K562 (cell line): ENCODE measurements around the gene HPS5. TPM values are rescaled to one million over a fixed set of nuclear protein-coding genes. Genes with fewer than 3 reads are reported as not detected.

Experiments used
- ATAC-seq: fragments of 200-7000 bp; cut with Tn5 transposase; 3 replicates; pipeline ENCODE4 v1.9.1; 2020; ENCODE audit warnings: moderate library complexity
- BruUV-seq: library from RNA; stranded (reverse); fragments of 400-500 nt; replicated peaks from 2 replicates; lab custom pipeline; 2021; lab: Mats Ljungman, UMichigan
- CTCF ChIA-PET: fragments of 300-600 bp; formaldehyde crosslinking; extraction: SDS; loops from one replicate; lab custom pipeline; 2021; ENCODE audit warnings: low intra/inter-chr PET ratio; lab: Yijun Ruan, JAX
- POLR2A ChIA-PET: fragments of 300-600, 350-650 bp; sonication (Branson Sonifier 250); formaldehyde crosslinking; extraction: SDS; loops from one replicate; lab custom pipeline; 2021; ENCODE audit warnings: antibody characterized with exemption, inconsistent platforms; lab: Yijun Ruan, JAX
- DNase-seq, 4 experiments: peaks; one replicate each; pipeline versions ENCODE4 v3.0.0 to v3.0.0-alpha.2; 2011 to 2018; ENCODE audit warnings: low spot score in 3 of 4, mixed read lengths in 3 of 4; ENCODE audit errors: extremely low read depth in 1 of 4
- FAIRE-seq: peaks from 2 replicates; lab custom pipeline; 2011; peaks lifted over from hg19 to GRCh38; lab: Jason Lieb, UNC
- H2AFZ ChIP-seq: 2 replicates; pipeline ENCODE4 v1.6.0; 2011; ENCODE audit warnings: low read depth, low read length, control low read depth, inconsistent platforms
- H3K27ac ChIP-seq: fragments of 200-600 bp; 3 replicates; pipeline ENCODE4 v1.8.0; 2011; ENCODE audit warnings: low read depth, mild to moderate bottlenecking, control low read depth, inconsistent platforms, low read length, moderate library complexity, mixed read lengths; ENCODE audit errors: extremely low read depth
- H3K27me3 ChIP-seq, 2 experiments: fragments of 300-600 bp in 1 of 2; 2 replicates in 1 of 2; 3 replicates in 1 of 2; pipeline versions ENCODE4 v1.6.0 to v1.8.0; 2011; ENCODE audit warnings: inconsistent platforms in 2 of 2, low read length in 2 of 2, mild to moderate bottlenecking in 1 of 2, mixed read lengths in 1 of 2, moderate library complexity in 1 of 2; ENCODE audit not compliant: control insufficient read depth in 2 of 2, insufficient read depth in 2 of 2
- H3K36me3 ChIP-seq: fragments of 300-600 bp; 3 replicates; pipeline ENCODE4 v1.8.0; 2011; ENCODE audit warnings: mild to moderate bottlenecking, low read length, inconsistent platforms; ENCODE audit not compliant: control insufficient read depth, insufficient read depth
- H3K4me1 ChIP-seq, 2 experiments: fragments of 200-600 bp in 1 of 2; replicated peaks in 1 of 2; 2 replicates in 1 of 2; 3 replicates in 1 of 2; pipeline versions ENCODE4 v1.5.1 to v1.8.0; 2011; ENCODE audit warnings: inconsistent platforms in 2 of 2, low read length in 2 of 2, mild to moderate bottlenecking in 1 of 2, mixed read lengths in 1 of 2, moderate library complexity in 1 of 2; ENCODE audit not compliant: control insufficient read depth in 2 of 2, insufficient read depth in 2 of 2
- H3K4me2 ChIP-seq: 2 replicates; pipeline ENCODE4 v1.6.1; 2011; ENCODE audit warnings: low read length, control low read depth, inconsistent platforms, mixed read lengths; ENCODE audit not compliant: insufficient read depth
- H3K4me3 ChIP-seq: fragments of 200-600 bp; sonication (generic), shearing (Covaris generic); 2 replicates; pipeline ENCODE4 v1.5.1; 2016; ENCODE audit warnings: control low read depth, inconsistent platforms
- H3K79me2 ChIP-seq: fragments of 200-600 bp; 3 replicates; pipeline ENCODE4 v1.8.0; 2011; ENCODE audit warnings: low read length, inconsistent platforms; ENCODE audit not compliant: control insufficient read depth, insufficient read depth
- H3K9ac ChIP-seq, 2 experiments: 2 replicates each; pipeline versions ENCODE4 v1.6.0 to v1.6.1; 2011; ENCODE audit warnings: low read depth in 2 of 2, low read length in 2 of 2, control low read depth in 1 of 2, inconsistent platforms in 1 of 2, mild to moderate bottlenecking in 1 of 2, mixed read lengths in 1 of 2; ENCODE audit not compliant: insufficient read depth in 1 of 2
- H3K9me1 ChIP-seq: one replicate; pipeline ENCODE4 v1.6.0; 2011; ENCODE audit warnings: inconsistent platforms, mild to moderate bottlenecking, low read length, moderate library complexity; ENCODE audit not compliant: control insufficient read depth, insufficient read depth
- H3K9me3 ChIP-seq: replicated peaks from 2 replicates; pipeline ENCODE4 v1.5.1; 2011; ENCODE audit warnings: low read depth, low read length, inconsistent platforms; ENCODE audit not compliant: control insufficient read depth, insufficient read depth
- H4K20me1 ChIP-seq: replicated peaks from 2 replicates; pipeline ENCODE4 v1.6.1; 2011; ENCODE audit warnings: low read length, inconsistent platforms, mixed read lengths; ENCODE audit not compliant: control insufficient read depth, insufficient read depth
- CREB3 ChIP-seq: fragments of 450-650 bp; conservative IDR thresholded peaks from 2 replicates; pipeline ENCODE4 v1.6.1; 2016; ENCODE audit warnings: missing genetic modification characterization, low read depth, mild to moderate bottlenecking, missing compliant biosample characterization, moderate library complexity
- EP300 ChIP-seq: IDR thresholded peaks from 2 replicates; pipeline ENCODE4 v1.6.1; 2012; ENCODE audit warnings: low read length, improper control_type of control experiment
- FOXK2 ChIP-seq, 2 experiments: fragments of 450-650 bp; IDR thresholded peaks in 1 of 2; conservative IDR thresholded peaks in 1 of 2; 2 replicates each; pipeline ENCODE4 v1.6.1; 2016; ENCODE audit warnings: low read depth in 2 of 2, mild to moderate bottlenecking in 1 of 2
- GABPB1 ChIP-seq: sonication (generic); formaldehyde crosslinking; IDR thresholded peaks from 2 replicates; pipeline ENCODE4 v1.8.0; 2022; ENCODE audit warnings: mild to moderate bottlenecking, missing genetic modification reagents
- KDM4B ChIP-seq, 2 experiments: fragments of 450-650 bp in 1 of 2; sonication (generic) in 1 of 2; IDR thresholded peaks; 2 replicates each; pipeline ENCODE4 v1.6.1; 2016 to 2017; ENCODE audit warnings: borderline replicate concordance in 2 of 2, antibody characterized with exemption in 1 of 2, low read depth in 1 of 2, mild to moderate bottlenecking in 1 of 2
- KLF1 ChIP-seq: fragments of 450-650 bp; IDR thresholded peaks from 2 replicates; pipeline ENCODE4 v1.6.1; 2016; ENCODE audit warnings: missing genetic modification characterization, missing compliant biosample characterization
- NR0B1 ChIP-seq: fragments of 450-650 bp; IDR thresholded peaks from one replicate; pipeline ENCODE4 v1.6.1; 2018; ENCODE audit warnings: mild to moderate bottlenecking, moderate library complexity; ENCODE audit not compliant: partially characterized antibody
- POLR2H ChIP-seq: IDR thresholded peaks from 2 replicates; pipeline ENCODE4 v1.6.1; 2016; ENCODE audit warnings: missing genetic modification characterization, low read depth, mild to moderate bottlenecking, control low read depth, missing compliant biosample characterization, moderate library complexity
- PRMT5 ChIP-seq: sonication (generic); formaldehyde crosslinking; IDR thresholded peaks from 2 replicates; pipeline ENCODE4 v1.5.0; 2020; ENCODE audit warnings: missing genetic modification reagents
- SAFB ChIP-seq: fragments of 200-400 bp; formaldehyde crosslinking; IDR thresholded peaks from 2 replicates; pipeline ENCODE4 v1.6.1; 2017; ENCODE audit warnings: low read depth, low read length, borderline replicate concordance
- THRAP3 ChIP-seq: fragments of 450-650 bp; IDR thresholded peaks from 2 replicates; pipeline ENCODE4 v1.6.1; 2016; ENCODE audit warnings: mild to moderate bottlenecking, inconsistent platforms, borderline replicate concordance
- ZNF551 ChIP-seq: fragments of 250-450 bp; sonication (Bioruptor Pico); IDR thresholded peaks from 2 replicates; pipeline ENCODE4 v1.5.0; 2021; ENCODE audit warnings: mild to moderate bottlenecking, moderate library complexity
- WGBS: fragments of 100-300 bp; shearing (Covaris generic); methylation state at CpG from one replicate; pipeline ENCODE4 v1.1.6; 2016; ENCODE audit warnings: low coverage, mixed read lengths; ENCODE audit not compliant: insufficient coverage; ENCODE audit errors: missing lambda C conversion rate; 5-methylcytosine and 5-hydroxymethylcytosine counted together
- in situ Hi-C: fragments of 300-500 bp; cut with MboI; formaldehyde crosslinking; loops from 4 replicates; pipeline ENCODE4 v1.15.0; 2018; ENCODE audit warnings: inconsistent platforms, mixed read lengths
- intact Hi-C: fragments of 100-400 bp; cut with micrococcal nuclease; formaldehyde crosslinking; loops from 2 replicates; pipeline ENCODE4 v1.14.2; 2022
- polyA plus RNA-seq, 8 experiments: library from polyadenylated mRNA; depleted of rRNA in 4 of 8; stranded (reverse) in 5 of 8; unstranded in 3 of 8; fragments of >200 nt; fragmentation: Nextera tagmentation in 2 of 8; fragmentation: Illumina TruSeq in 1 of 8; extraction: Ambion mirVana in 2 of 8; extraction: Trizol in 1 of 8; gene quantifications; 2 replicates each; pipeline versions ENCODE4 v1.2.1 to v1.2.3, GENCODE V29; 2011 to 2014; ENCODE audit warnings: inconsistent platforms in 1 of 8, missing spikeins in 1 of 8
- total RNA-seq, 7 experiments: library from RNA; depleted of rRNA in 6 of 7; stranded (reverse); fragments of >200 nt in 6 of 7; fragmentation: Illumina TruSeq in 2 of 7; extraction: Trizol in 2 of 7; gene quantifications; 2 replicates each; pipeline versions ENCODE4 v1.2.1 to v1.2.3, GENCODE V29; 2011 to 2021; ENCODE audit warnings: low replicate concordance in 1 of 7
- TF ChIP-seq, protein P1 (sequence below): fragments of 450-650 bp; IDR thresholded peaks from 2 replicates; pipeline ENCODE4 v1.6.1; 2016; ENCODE audit warnings: antibody characterized with exemption
- TF ChIP-seq, protein P2 (sequence below), 2 experiments: IDR thresholded peaks; 2 replicates each; pipeline ENCODE4 v1.6.1; 2011; ENCODE audit warnings: borderline replicate concordance in 1 of 2, control low read depth in 1 of 2, low read depth in 1 of 2, low read length in 1 of 2, mild to moderate bottlenecking in 1 of 2, mixed read lengths in 1 of 2, moderate library complexity in 1 of 2; ENCODE audit not compliant: insufficient read depth in 1 of 2, insufficient read length in 1 of 2, poor library complexity in 1 of 2, severe bottlenecking in 1 of 2; ENCODE audit errors: extremely low read depth in 1 of 2
- TF ChIP-seq, protein P3 (sequence below): fragments of 450-650 bp; IDR thresholded peaks from 2 replicates; pipeline ENCODE4 v1.6.1; 2017; ENCODE audit warnings: mild to moderate bottlenecking, moderate library complexity

Gene HPS5
- total and polyA plus RNA-seq, 9 of the 15 experiments (the other 6 are each of a cell fraction or from before 2014, with no cell fraction given) = 12.2 to 28.1 (median 16.8) TPM

DNA sequence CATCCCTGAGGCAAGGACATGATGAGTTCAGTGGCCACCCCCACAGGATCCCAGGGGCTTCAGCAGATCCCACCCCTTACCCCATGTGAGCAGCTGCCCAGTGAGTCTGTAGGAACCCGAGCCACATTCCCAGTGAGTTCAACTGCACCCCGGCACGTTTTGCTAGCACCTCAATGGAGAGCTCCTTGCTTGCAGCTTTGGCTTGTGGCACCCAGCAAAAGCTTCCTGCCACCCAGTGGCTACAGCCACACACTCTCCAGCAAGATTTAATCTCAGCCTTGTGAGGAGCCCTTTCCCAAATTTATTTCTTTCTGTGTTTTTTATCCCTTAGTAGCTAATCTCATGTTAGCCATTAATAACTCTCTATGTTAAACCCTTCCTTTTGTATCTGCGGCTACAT, 51.8 kb downstream of the HPS5 start:
- Histone ChIP-seq H4K20me1 (no peaks in the 10 kb centered on the region), H2AFZ (no peak overlapping the region), H3K27me3 (peaks cover 15 to 29% of the 10 kb centered on the region in 2 experiments; a peak in 4 of 5 replicates), H3K36me3 (no peaks in the 10 kb centered on the region), H3K4me3 (no peak overlapping the region), H3K9me1 (no peaks in the 10 kb centered on the region), H3K9me3 (no peaks in the 10 kb centered on the region), H3K79me2 (no peaks in the 10 kb centered on the region), H3K9ac (no peak overlapping the region), H3K4me1 (no peaks in the 10 kb centered on the region; a peak in 1 of 5 replicates), H3K4me2 (no peak overlapping the region), H3K27ac (no peak overlapping the region)
- in situ Hi-C loops (no loop called here), intact Hi-C loops (no loop called here)
- 10% methylated on average over 4 of the region's 4 CpGs for whole genome bisulfite sequencing
- POLR2A ChIA-PET = interaction anchor here (0.7 kb wide), 1 partner anchor 9 kb away, joined by 3 read pairs; no protein-coding TSS in a partner anchor
- ATAC-seq = no peak
- DNase-seq = no peak
- CTCF ChIA-PET = no interaction called here
- FAIRE-seq = no peak
- no TSS peak for BruUV-seq
- TF ChIP-seq, protein P1, sequence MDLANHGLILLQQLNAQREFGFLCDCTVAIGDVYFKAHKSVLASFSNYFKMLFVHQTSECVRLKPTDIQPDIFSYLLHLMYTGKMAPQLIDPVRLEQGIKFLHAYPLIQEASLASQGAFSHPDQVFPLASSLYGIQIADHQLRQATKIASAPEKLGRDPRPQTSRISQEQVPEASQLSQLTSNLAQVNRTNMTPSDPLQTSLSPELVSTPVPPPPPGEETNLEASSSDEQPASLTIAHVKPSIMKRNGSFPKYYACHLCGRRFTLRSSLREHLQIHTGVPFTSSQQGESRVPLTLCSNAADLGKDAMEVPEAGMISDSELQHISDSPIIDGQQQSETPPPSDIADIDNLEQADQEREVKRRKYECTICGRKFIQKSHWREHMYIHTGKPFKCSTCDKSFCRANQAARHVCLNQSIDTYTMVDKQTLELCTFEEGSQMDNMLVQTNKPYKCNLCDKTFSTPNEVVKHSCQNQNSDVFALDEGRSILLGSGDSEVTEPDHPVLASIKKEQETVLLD = no peak
- no peak for TF ChIP-seq GABPB1 (CRISPR knock-in tag)
- TF ChIP-seq, protein P2, sequence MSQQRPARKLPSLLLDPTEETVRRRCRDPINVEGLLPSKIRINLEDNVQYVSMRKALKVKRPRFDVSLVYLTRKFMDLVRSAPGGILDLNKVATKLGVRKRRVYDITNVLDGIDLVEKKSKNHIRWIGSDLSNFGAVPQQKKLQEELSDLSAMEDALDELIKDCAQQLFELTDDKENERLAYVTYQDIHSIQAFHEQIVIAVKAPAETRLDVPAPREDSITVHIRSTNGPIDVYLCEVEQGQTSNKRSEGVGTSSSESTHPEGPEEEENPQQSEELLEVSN (IDR thresholded peaks at IDR 0.05; ENCODE audit: borderline replicate concordance in 1 of 2, extremely low read depth in 1 of 2, insufficient read depth in 1 of 2, insufficient read length in 1 of 2, low read depth in 1 of 2, low read length in 1 of 2, poor library complexity in 1 of 2, severe bottlenecking in 1 of 2) = no peak
- TF ChIP-seq SAFB = no peak
- TF ChIP-seq KDM4B (IDR thresholded peaks at IDR 0.05; ENCODE audit: borderline replicate concordance in 2 of 2, low read depth in 1 of 2) = no peak
- TF ChIP-seq KLF1 (tag) = no peak
- no peak for TF ChIP-seq NR0B1
- no peak for TF ChIP-seq POLR2H (tag)
- TF ChIP-seq, protein P3, sequence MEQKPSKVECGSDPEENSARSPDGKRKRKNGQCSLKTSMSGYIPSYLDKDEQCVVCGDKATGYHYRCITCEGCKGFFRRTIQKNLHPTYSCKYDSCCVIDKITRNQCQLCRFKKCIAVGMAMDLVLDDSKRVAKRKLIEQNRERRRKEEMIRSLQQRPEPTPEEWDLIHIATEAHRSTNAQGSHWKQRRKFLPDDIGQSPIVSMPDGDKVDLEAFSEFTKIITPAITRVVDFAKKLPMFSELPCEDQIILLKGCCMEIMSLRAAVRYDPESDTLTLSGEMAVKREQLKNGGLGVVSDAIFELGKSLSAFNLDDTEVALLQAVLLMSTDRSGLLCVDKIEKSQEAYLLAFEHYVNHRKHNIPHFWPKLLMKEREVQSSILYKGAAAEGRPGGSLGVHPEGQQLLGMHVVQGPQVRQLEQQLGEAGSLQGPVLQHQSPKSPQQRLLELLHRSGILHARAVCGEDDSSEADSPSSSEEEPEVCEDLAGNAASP = no peak
- no peak for TF ChIP-seq EP300
- no peak for TF ChIP-seq CREB3 (tag)
- TF ChIP-seq THRAP3 = no peak
- no peak for TF ChIP-seq ZNF551 (CRISPR knock-in tag)
- TF ChIP-seq PRMT5 (CRISPR knock-in tag) = no peak
- TF ChIP-seq FOXK2 (conservative IDR thresholded peaks at IDR 0.05 in 1 of 2, IDR thresholded peaks at IDR 0.05 in 1 of 2; ENCODE audit: low read depth in 2 of 2) = no peak
